CD8-positive, alpha-beta memory T cell (primary cell): Measurements from ENCODE around the gene HBG1. TPM values are rescaled to one million over a fixed set of nuclear protein-coding genes. Genes with fewer than 3 reads are reported as not detected.

ENCODE experiments used
- CTCF ChIA-PET: fragments of 350-600 bp; sonication (Branson Sonifier 250); formaldehyde crosslinking; loops from one replicate; lab custom pipeline; 2021; ENCODE audit warnings: antibody characterized with exemption; lab: Charles Lee
- POLR2A ChIA-PET: fragments of 350-600 bp; sonication (Branson Sonifier 250); formaldehyde crosslinking; loops from one replicate; lab custom pipeline; 2021; ENCODE audit warnings: antibody characterized with exemption; lab: Charles Lee
- DNase-seq, 5 donors: peaks; one replicate each; pipeline versions ENCODE4 v3.0.0 to v3.0.0-alpha.2; 2020 to 2022; ENCODE audit warnings: mixed read lengths in 1 of 5
- H3K27ac ChIP-seq: one replicate; pipeline ENCODE4 v1.7.0; 2013; ENCODE audit warnings: low read depth, mild to moderate bottlenecking, low read length, moderate library complexity
- H3K27me3 ChIP-seq: 2 replicates; pipeline ENCODE4 v1.7.0; 2013; ENCODE audit warnings: low read length, mild to moderate bottlenecking; ENCODE audit not compliant: insufficient read depth, poor library complexity, severe bottlenecking
- H3K36me3 ChIP-seq: 2 replicates; pipeline ENCODE4 v1.7.0; 2013; ENCODE audit warnings: mild to moderate bottlenecking, low read length, moderate library complexity; ENCODE audit not compliant: insufficient read depth
- H3K4me1 ChIP-seq: 2 replicates; pipeline ENCODE4 v1.7.0; 2013; ENCODE audit warnings: mild to moderate bottlenecking, low read length, moderate library complexity; ENCODE audit not compliant: insufficient read depth
- H3K4me3 ChIP-seq: 2 replicates; pipeline ENCODE4 v1.7.0; 2013; ENCODE audit warnings: mild to moderate bottlenecking, low read length
- H3K9me3 ChIP-seq: 2 replicates; pipeline ENCODE4 v1.7.0; 2013; ENCODE audit warnings: mild to moderate bottlenecking, low read length
- H3K27ac Mint-ChIP-seq, 8 donors: one replicate each; pipeline ENCODE4 v1.8.0; 2020 to 2021; ENCODE audit warnings: mixed read lengths in 8 of 8, mild to moderate bottlenecking in 6 of 8, inconsistent platforms in 3 of 8, moderate library complexity in 3 of 8
- H3K27me3 Mint-ChIP-seq, 2 donors: one replicate each; pipeline ENCODE4 v1.8.0; 2020 to 2021; ENCODE audit warnings: mixed read lengths in 2 of 2, mild to moderate bottlenecking in 1 of 2, moderate library complexity in 1 of 2
- H3K36me3 Mint-ChIP-seq, 3 donors: one replicate each; pipeline ENCODE4 v1.8.0; 2020 to 2021; ENCODE audit warnings: mixed read lengths in 3 of 3, inconsistent platforms in 1 of 3, mild to moderate bottlenecking in 1 of 3
- H3K4me1 Mint-ChIP-seq, 3 donors: one replicate each; pipeline ENCODE4 v1.8.0; 2020 to 2021; ENCODE audit warnings: mixed read lengths in 3 of 3, inconsistent platforms in 1 of 3, mild to moderate bottlenecking in 1 of 3
- H3K4me3 Mint-ChIP-seq, 7 donors: one replicate each; pipeline ENCODE4 v1.8.0; 2020 to 2021; ENCODE audit warnings: mixed read lengths in 7 of 7, mild to moderate bottlenecking in 6 of 7, moderate library complexity in 4 of 7, inconsistent platforms in 2 of 7
- H3K9me3 Mint-ChIP-seq, 5 donors: one replicate each; pipeline ENCODE4 v1.8.0; 2020 to 2022; ENCODE audit warnings: mixed read lengths in 5 of 5, mild to moderate bottlenecking in 3 of 5, moderate library complexity in 2 of 5, inconsistent platforms in 1 of 5
- polyA plus RNA-seq: library from polyadenylated mRNA; unstranded; fragments of 300-500 nt; fragmentation: Illumina TruSeq; gene quantifications from one replicate; pipeline ENCODE4 v1.2.3, GENCODE V29; 2021
- total RNA-seq, 2 experiments: library from RNA; stranded (reverse); gene quantifications; one replicate each; pipeline ENCODE4 v1.2.3, GENCODE V29; 2021

Gene HBG1
- total and polyA plus RNA-seq, 3 experiments from 2014 or later = not detected

- no peak overlapping the region for H3K4me3 ChIP-seq
- Mint-ChIP-seq H3K36me3 (peaks cover 0 to 1% (median 0%) of the 10 kb centered on the region in 3 donors), H3K4me1 (no peaks in the 10 kb centered on the region), H3K9me3 (peaks cover 0 to 3% (median 2%) of the 10 kb centered on the region in 5 donors), H3K27me3 (no peaks in the 10 kb centered on the region), H3K4me3 (no peak overlapping the region), H3K27ac (no peak overlapping the region)
- ChIA-PET POLR2A (no interaction called here), CTCF (no interaction called here)
- no peaks in the 10 kb centered on the region for H3K27me3 ChIP-seq
- no peaks in the 10 kb centered on the region for H3K4me1 ChIP-seq
- H3K36me3 ChIP-seq = no peaks in the 10 kb centered on the region
- no peaks in the 10 kb centered on the region for H3K9me3 ChIP-seq
- no peak for DNase-seq
- H3K27ac ChIP-seq = no peak overlapping the region
These were observed 24.2 kb downstream of the HBG1 start for GRCh38 chr11:5225480-5225871.

GRCh38 chr11:5224538-5225479 lies 24.8 kb downstream of the HBG1 start:
- H3K4me3 ChIP-seq = no peak overlapping the region
- no peak overlapping the region for H3K27ac Mint-ChIP-seq
- no peak for DNase-seq
- no peaks in the 10 kb centered on the region for H3K4me1 ChIP-seq
- H3K27me3 Mint-ChIP-seq = no peaks in the 10 kb centered on the region
- H3K4me3 Mint-ChIP-seq = no peak overlapping the region
- no peaks in the 10 kb centered on the region for H3K36me3 ChIP-seq
- CTCF ChIA-PET = no interaction called here
- no peak overlapping the region for H3K27ac ChIP-seq
- peaks cover 0 to 6% (median 3%) of the 10 kb centered on the region in 5 donors for H3K9me3 Mint-ChIP-seq
- H3K4me1 Mint-ChIP-seq = no peaks in the 10 kb centered on the region
- POLR2A ChIA-PET = no interaction called here
- H3K27me3 ChIP-seq = no peaks in the 10 kb centered on the region
- H3K36me3 Mint-ChIP-seq = peaks cover 0 to 1% (median 0%) of the 10 kb centered on the region in 3 donors
- H3K9me3 ChIP-seq = no peaks in the 10 kb centered on the region

- Mint-ChIP-seq H3K9me3 (peaks cover 0 to 12% (median 3%) of the 10 kb centered on the region in 5 donors), H3K36me3 (peaks cover 0 to 1% (median 0%) of the 10 kb centered on the region in 3 donors), H3K27ac (no peak overlapping the region), H3K27me3 (no peaks in the 10 kb centered on the region), H3K4me1 (no peaks in the 10 kb centered on the region), H3K4me3 (no peak overlapping the region)
- H3K27ac ChIP-seq = no peak overlapping the region
- H3K4me3 ChIP-seq = no peak overlapping the region
- ChIA-PET CTCF (no interaction called here), POLR2A (no interaction called here)
- no peak for DNase-seq
- H3K27me3 ChIP-seq = no peaks in the 10 kb centered on the region
- H3K4me1 ChIP-seq = no peaks in the 10 kb centered on the region
- no peaks in the 10 kb centered on the region for H3K36me3 ChIP-seq
- no peaks in the 10 kb centered on the region for H3K9me3 ChIP-seq
These were observed 26.0 kb downstream of the HBG1 start for GRCh38 chr11:5223686-5224085.

GRCh38 chr11:5223146-5223545 lies 26.5 kb downstream of the HBG1 start:
- H3K36me3 Mint-ChIP-seq = peaks cover 0 to 1% (median 0%) of the 10 kb centered on the region in 3 donors

GRCh38 chr11:5210376-5210885 lies 39.2 kb downstream of the HBG1 start:
- H3K9me3 ChIP-seq = no peaks in the 10 kb centered on the region
- Mint-ChIP-seq H3K27me3 (peaks cover 0 to 5% of the 10 kb centered on the region in 2 donors), H3K9me3 (no peaks in the 10 kb centered on the region), H3K4me3 (no peak overlapping the region), H3K4me1 (no peaks in the 10 kb centered on the region), H3K27ac (no peak overlapping the region), H3K36me3 (no peaks in the 10 kb centered on the region)
- H3K4me1 ChIP-seq = no peaks in the 10 kb centered on the region
- CTCF ChIA-PET = no interaction called here
- no peak for DNase-seq
- POLR2A ChIA-PET = no interaction called here
- no peak overlapping the region for H3K27ac ChIP-seq
- no peaks in the 10 kb centered on the region for H3K36me3 ChIP-seq
- H3K4me3 ChIP-seq = no peak overlapping the region
- H3K27me3 ChIP-seq = no peaks in the 10 kb centered on the region

More at GRCh38 chr11:5223146-5223545, 26.5 kb downstream of the HBG1 start:
- Mint-ChIP-seq H3K9me3 (peaks cover 0 to 12% (median 3%) of the 10 kb centered on the region in 5 donors), H3K27me3 (no peaks in the 10 kb centered on the region), H3K27ac (no peak overlapping the region), H3K4me3 (no peak overlapping the region), H3K4me1 (no peaks in the 10 kb centered on the region)
- H3K4me3 ChIP-seq = no peak overlapping the region
- DNase-seq = no peak
- ChIA-PET POLR2A (no interaction called here), CTCF (no interaction called here)
- H3K36me3 ChIP-seq = no peaks in the 10 kb centered on the region
- no peaks in the 10 kb centered on the region for H3K4me1 ChIP-seq
- no peaks in the 10 kb centered on the region for H3K9me3 ChIP-seq
- no peaks in the 10 kb centered on the region for H3K27me3 ChIP-seq
- H3K27ac ChIP-seq = no peak overlapping the region

GRCh38 chr11:5204787-5205186 lies 44.9 kb downstream of the HBG1 start:
- no peaks in the 10 kb centered on the region for H3K36me3 ChIP-seq
- no peaks in the 10 kb centered on the region for H3K9me3 Mint-ChIP-seq
- DNase-seq = no peak
- ChIA-PET POLR2A (no interaction called here), CTCF (no interaction called here)
- H3K4me1 Mint-ChIP-seq = no peaks in the 10 kb centered on the region
- no peaks in the 10 kb centered on the region for H3K4me1 ChIP-seq
- H3K27me3 ChIP-seq = no peaks in the 10 kb centered on the region
- H3K27me3 Mint-ChIP-seq = peaks cover 0 to 4% of the 10 kb centered on the region in 2 donors
- H3K4me3 Mint-ChIP-seq = no peak overlapping the region
- no peak overlapping the region for H3K27ac Mint-ChIP-seq
- no peaks in the 10 kb centered on the region for H3K36me3 Mint-ChIP-seq
- H3K4me3 ChIP-seq = no peak overlapping the region
- H3K27ac ChIP-seq = no peak overlapping the region
- H3K9me3 ChIP-seq = no peaks in the 10 kb centered on the region

- H3K4me1 Mint-ChIP-seq = no peaks in the 10 kb centered on the region
- Histone ChIP-seq H3K4me3 (no peak overlapping the region), H3K27ac (no peak overlapping the region), H3K36me3 (no peaks in the 10 kb centered on the region), H3K27me3 (no peaks in the 10 kb centered on the region), H3K4me1 (no peaks in the 10 kb centered on the region), H3K9me3 (no peaks in the 10 kb centered on the region)
- peaks cover 0 to 3% of the 10 kb centered on the region in 2 donors for H3K27me3 Mint-ChIP-seq
- no peaks in the 10 kb centered on the region for H3K9me3 Mint-ChIP-seq
- DNase-seq = no peak
- no peak overlapping the region for H3K27ac Mint-ChIP-seq
- ChIA-PET CTCF (no interaction called here), POLR2A (no interaction called here)
- no peak overlapping the region for H3K4me3 Mint-ChIP-seq
- no peaks in the 10 kb centered on the region for H3K36me3 Mint-ChIP-seq
These were observed 46.3 kb downstream of the HBG1 start for GRCh38 chr11:5203366-5203765.

GRCh38 chr11:5200582-5200981 lies 49.1 kb downstream of the HBG1 start, which contains the start of gene OR51V1:
Gene OR51V1 (minus strand): TSS chr11:5200682. CDS start chr11:5200682, 0 bp downstream.
- ChIA-PET CTCF (no interaction called here), POLR2A (no interaction called here)
- Mint-ChIP-seq H3K27me3 (peaks cover 0 to 3% of the 10 kb centered on the region in 2 donors), H3K36me3 (no peaks in the 10 kb centered on the region), H3K4me3 (no peak within 1 kb of the TSS), H3K9me3 (no peaks in the 10 kb centered on the region), H3K27ac (no peak within 1 kb of the TSS), H3K4me1 (no peaks in the 10 kb centered on the region)
- DNase-seq = no peak
- Histone ChIP-seq H3K4me1 (no peaks in the 10 kb centered on the region), H3K4me3 (no peak within 1 kb of the TSS), H3K36me3 (no peaks in the 10 kb centered on the region), H3K27ac (no peak within 1 kb of the TSS), H3K9me3 (no peaks in the 10 kb centered on the region), H3K27me3 (no peaks in the 10 kb centered on the region)
